ENCODE results near the gene EPM2A. TPM values are rescaled to one million over a fixed set of nuclear protein-coding genes. Genes with fewer than 3 reads are reported as not detected.
"Not testable (repeated sequence)": the region's sequence is repeated elsewhere in the genome, so short reads cannot be mapped to it uniquely, and the experiment has no call there.

Gene EPM2A
- total RNA-seq, 1 donor from 2014 or later: 21.9 TPM

DNA sequence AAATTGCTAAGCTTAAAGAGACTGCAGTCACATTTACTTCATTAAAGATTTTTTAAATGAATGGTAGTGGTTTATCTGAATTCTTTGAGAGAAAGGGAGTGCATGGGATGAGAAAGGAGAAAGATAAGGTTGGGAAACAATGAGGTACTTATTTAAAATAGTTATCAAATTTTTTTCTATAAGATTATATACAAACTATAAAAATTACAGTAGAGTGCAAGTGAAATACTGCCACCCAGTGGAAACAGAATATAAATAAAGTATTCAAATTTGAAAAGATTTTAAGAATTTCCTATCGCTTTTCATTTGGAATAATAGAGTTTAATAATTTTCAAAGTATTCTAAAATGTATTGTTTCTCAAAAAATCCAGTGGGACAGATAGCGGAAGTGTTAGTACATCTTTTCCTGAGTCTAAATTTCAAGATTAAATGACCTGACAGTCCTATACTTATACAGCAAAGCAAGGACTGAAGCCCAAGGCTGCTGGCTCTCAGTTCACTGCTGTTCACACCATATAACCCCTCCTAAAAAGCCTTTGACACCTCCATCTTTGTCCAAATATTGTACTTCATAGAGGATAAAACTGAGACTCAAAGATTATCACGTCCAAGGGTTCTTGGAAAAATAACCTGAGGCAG, 31.1 kb downstream of the EPM2A start:
- Mint-ChIP-seq H3K36me3 (ENCODE audit: low read depth) (peaks cover 18% of the 10 kb centered on the region), H3K4me3 (no peak overlapping the region), H3K9me3 (peaks cover 6% of the 10 kb centered on the region), H3K27ac (no peak overlapping the region), H3K4me1 (peaks cover 5% of the 10 kb centered on the region), H3K27me3 (no peaks in the 10 kb centered on the region)
- DNase-seq: no peak
- no peak for ATAC-seq (ENCODE audit: low read depth)
- TF ChIP-seq, protein P1, sequence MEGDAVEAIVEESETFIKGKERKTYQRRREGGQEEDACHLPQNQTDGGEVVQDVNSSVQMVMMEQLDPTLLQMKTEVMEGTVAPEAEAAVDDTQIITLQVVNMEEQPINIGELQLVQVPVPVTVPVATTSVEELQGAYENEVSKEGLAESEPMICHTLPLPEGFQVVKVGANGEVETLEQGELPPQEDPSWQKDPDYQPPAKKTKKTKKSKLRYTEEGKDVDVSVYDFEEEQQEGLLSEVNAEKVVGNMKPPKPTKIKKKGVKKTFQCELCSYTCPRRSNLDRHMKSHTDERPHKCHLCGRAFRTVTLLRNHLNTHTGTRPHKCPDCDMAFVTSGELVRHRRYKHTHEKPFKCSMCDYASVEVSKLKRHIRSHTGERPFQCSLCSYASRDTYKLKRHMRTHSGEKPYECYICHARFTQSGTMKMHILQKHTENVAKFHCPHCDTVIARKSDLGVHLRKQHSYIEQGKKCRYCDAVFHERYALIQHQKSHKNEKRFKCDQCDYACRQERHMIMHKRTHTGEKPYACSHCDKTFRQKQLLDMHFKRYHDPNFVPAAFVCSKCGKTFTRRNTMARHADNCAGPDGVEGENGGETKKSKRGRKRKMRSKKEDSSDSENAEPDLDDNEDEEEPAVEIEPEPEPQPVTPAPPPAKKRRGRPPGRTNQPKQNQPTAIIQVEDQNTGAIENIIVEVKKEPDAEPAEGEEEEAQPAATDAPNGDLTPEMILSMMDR (IDR thresholded peaks at IDR 0.05): no peak
- ChIA-PET POLR2A (no interaction called here), CTCF (interaction anchor here (0.6 to 1.3 kb wide), 6 partner anchors 11 to 71 kb away, joined by 3 to 5 read pairs (median 3); no protein-coding TSS in a partner anchor)
- intact Hi-C loops (cut with micrococcal nuclease): loop anchor here (2.0 to 5.0 kb wide), 2 partner anchors 31 to 1122 kb away; partner anchors contain the start of gene EPM2A

GRCh38 chr6:145699462-145699861, 35.9 kb downstream of the EPM2A start:
- DNase-seq (no peak), ATAC-seq (ENCODE audit: low read depth) (no peak)
- Mint-ChIP-seq H3K4me1 (no peaks in the 10 kb centered on the region), H3K9me3 (peaks cover 7% of the 10 kb centered on the region), H3K36me3 (ENCODE audit: low read depth) (peaks cover 16% of the 10 kb centered on the region), H3K27ac (no peak overlapping the region), H3K27me3 (no peaks in the 10 kb centered on the region), H3K4me3 (no peak overlapping the region)
- intact Hi-C loops (cut with micrococcal nuclease): no loop called here
- CTCF ChIA-PET: no interaction called here
- POLR2A ChIA-PET: no interaction called here
- TF ChIP-seq, protein P1 (IDR thresholded peaks at IDR 0.05): no peak

DNA sequence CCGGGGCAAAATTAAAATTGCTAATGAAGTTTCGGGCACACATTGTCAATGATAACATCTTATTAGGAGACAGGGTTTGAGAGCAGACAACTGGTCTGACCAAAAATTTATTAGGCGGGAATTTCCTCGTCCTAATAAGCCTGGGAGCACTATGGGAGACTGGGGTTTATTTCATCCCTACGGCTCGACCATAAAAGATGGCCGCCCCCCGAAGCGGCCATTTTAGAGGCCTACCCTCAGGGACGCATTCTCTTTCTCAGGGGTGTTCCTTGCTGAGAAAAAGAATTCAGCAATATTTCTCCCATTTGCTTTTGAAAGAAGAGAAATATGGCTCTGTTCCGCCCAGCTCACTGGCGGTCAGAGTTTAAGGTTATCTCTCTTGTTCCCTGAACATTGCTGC, 37.9 kb downstream of the EPM2A start:
- intact Hi-C loops (cut with micrococcal nuclease); CTCF ChIA-PET; H3K27ac Mint-ChIP-seq; H3K27me3 Mint-ChIP-seq; H3K4me1 Mint-ChIP-seq; DNase-seq; POLR2A ChIA-PET; ATAC-seq (ENCODE audit: low read depth); H3K4me3 Mint-ChIP-seq: not testable (repeated sequence)
- H3K36me3 Mint-ChIP-seq (ENCODE audit: low read depth): peaks cover 23% of the 10 kb centered on the region
- H3K9me3 Mint-ChIP-seq: peaks cover 13% of the 10 kb centered on the region

DNA sequence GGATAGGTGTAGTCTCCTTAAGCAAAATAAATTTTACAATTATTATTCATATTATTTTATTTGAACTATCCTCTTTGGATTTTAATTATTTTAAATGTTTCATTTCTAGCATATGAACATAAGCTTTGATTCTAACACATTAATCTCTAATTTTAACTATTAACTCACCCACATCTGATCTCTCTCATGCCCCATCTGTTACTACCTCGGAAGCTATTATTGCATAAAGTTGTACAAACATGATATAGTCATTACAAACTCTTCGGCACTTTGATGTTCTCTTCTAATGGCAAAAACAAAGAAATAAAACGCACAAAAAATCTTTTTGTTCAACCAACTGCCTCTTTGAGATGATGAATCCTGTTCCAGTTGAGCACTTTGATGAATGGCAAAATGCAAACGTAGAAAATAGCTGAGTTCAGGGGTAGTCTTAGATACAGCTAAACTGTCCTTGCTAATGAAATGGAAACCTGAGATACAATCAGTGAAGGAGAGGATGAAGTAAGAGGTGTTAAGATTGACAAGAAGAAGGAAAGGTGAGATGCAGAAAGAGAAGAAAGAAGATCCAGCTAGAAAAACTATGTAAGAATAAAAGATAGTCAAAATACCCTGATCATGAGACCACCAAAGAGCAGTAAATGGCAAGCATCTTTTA, 41.1 kb downstream of the EPM2A start:
- TF ChIP-seq, protein P1 (IDR thresholded peaks at IDR 0.05): no peak
- no peak for ATAC-seq (ENCODE audit: low read depth)
- ChIA-PET POLR2A (no interaction called here), CTCF (interaction anchor here (0.7 kb wide), 1 partner anchor 1171 kb away, joined by 3 read pairs; no protein-coding TSS in a partner anchor)
- DNase-seq: no peak
- Mint-ChIP-seq H3K4me3 (no peak overlapping the region), H3K36me3 (ENCODE audit: low read depth) (peaks cover 21% of the 10 kb centered on the region), H3K9me3 (peaks cover 15% of the 10 kb centered on the region), H3K4me1 (peaks cover 3% of the 10 kb centered on the region), H3K27me3 (no peaks in the 10 kb centered on the region), H3K27ac (no peak overlapping the region)
- intact Hi-C loops (cut with micrococcal nuclease): no loop called here

GRCh38 chr6:145690969-145691368, 44.4 kb downstream of the EPM2A start:
- DNase-seq: no peak
- Mint-ChIP-seq H3K27ac (no peak overlapping the region), H3K4me1 (peaks cover 5% of the 10 kb centered on the region), H3K36me3 (ENCODE audit: low read depth) (peaks cover 12% of the 10 kb centered on the region), H3K4me3 (no peak overlapping the region), H3K27me3 (no peaks in the 10 kb centered on the region), H3K9me3 (peaks cover 7% of the 10 kb centered on the region)
- TF ChIP-seq, protein P1 (IDR thresholded peaks at IDR 0.05): no peak
- intact Hi-C loops (cut with micrococcal nuclease): no loop called here
- CTCF ChIA-PET: no interaction called here
- ATAC-seq (ENCODE audit: low read depth): no peak
- POLR2A ChIA-PET: no interaction called here

Measured in activated B cell treated with CpG ODN at 0.5 μM for 24 hours (primary cell).